GM18505 (cell line): ENCODE results near the gene SULT1B1.
"Not testable (repeated sequence)": the region's sequence is repeated elsewhere in the genome, so short reads cannot be mapped to it uniquely, and the experiment has no call there.

Source experiments
- ATAC-seq: cut with Tn5 transposase; IDR thresholded peaks from one replicate; pipeline ENCODE4 v1.9.1; 2021; ENCODE audit not compliant: unreplicated experiment
- POLR2A ChIP-seq: IDR thresholded peaks from 4 replicates; pipeline ENCODE4 v1.6.1; 2011; ENCODE audit warnings: borderline replicate concordance; ENCODE audit not compliant: insufficient read depth, insufficient read length; ENCODE audit errors: extremely low read depth

SULT1B1 gene

DNA sequence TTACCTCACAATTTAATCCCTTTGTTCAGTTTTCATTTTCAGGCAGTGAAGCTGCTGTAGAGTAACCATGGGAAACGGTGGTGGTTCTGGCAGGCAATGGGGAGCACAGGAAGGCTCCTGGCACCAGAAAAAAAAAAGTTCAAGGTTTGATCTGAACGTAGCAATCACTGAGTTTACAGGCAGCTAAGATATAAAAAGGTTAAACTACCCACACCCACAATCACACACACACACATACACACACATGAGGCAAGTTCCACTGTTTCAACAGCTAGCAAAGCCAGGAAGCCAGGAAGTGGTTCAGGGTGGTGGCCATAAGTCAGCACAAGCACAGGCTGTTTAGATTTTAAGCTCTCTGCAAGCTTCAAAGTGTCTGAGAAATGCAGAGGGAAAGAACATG, at the start of gene SULT1B1:
Gene SULT1B1, minus strand, starts transcription at position 166 of the 400 bp plus-strand sequence. CDS start 5,403 bp downstream, outside the sequence.
- no peak for TF ChIP-seq POLR2A
- no peak for ATAC-seq

DNA sequence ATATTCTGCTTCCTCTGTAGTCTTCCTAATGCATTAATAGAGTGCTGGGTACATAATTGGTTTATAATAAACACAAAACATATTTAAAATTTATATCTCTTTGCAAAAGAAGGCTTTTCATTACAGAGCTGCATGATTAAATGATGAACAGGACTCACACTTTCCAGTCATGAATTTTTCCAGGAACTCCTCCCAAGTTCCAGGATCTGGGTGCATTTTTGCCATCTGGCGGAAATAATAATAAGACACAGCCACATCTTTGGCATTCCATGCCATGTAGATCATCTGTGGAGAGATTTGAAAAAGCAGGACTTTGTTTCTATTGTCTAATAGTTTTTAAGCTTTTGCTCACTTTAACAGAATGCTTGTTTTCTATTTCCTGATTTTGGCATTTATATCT, 40.2 kb upstream of the SULT1B1 start:
- no peak for ATAC-seq
- TF ChIP-seq POLR2A: no peak

DNA sequence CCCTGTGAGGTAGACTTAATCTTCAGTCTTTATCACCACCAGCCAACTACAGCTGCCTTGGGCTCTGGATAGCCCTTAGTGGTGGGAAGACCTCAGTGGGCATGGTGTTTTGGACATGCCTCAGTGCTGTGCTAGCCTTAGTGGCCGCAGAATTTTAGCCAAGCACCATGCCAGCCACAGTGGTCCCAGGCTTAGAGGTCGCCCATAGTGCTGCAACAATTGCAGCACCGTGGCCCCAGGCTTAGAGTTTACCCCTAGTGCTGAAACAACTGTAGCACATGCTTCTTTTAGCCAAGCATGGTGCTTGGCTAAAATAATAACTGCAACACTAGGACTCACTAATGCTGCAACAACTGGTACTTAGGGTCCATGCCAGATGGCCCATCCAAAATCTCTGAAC, 38.9 kb upstream of the SULT1B1 start:
- no peak for TF ChIP-seq POLR2A
- no peak for ATAC-seq

DNA sequence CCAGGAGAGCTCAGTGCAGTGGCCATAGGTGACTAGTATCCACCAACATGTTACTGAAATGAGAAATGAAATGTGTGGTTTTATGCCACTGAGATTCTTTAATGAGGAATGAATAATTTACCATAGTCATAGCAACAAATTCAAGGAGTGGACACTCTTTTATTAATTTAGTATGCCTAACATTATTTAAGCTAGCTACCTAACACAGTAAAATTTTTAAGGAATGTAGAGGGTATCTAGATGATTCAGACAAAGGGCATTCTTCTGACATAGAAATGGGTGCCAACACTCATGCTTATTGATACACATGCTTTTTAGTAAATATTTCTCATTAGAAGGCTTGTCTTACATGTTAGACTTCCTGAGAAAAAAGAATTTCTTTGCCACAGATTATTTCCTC, 33.3 kb upstream of the SULT1B1 start:
- ATAC-seq: no peak
- no peak for TF ChIP-seq POLR2A

DNA sequence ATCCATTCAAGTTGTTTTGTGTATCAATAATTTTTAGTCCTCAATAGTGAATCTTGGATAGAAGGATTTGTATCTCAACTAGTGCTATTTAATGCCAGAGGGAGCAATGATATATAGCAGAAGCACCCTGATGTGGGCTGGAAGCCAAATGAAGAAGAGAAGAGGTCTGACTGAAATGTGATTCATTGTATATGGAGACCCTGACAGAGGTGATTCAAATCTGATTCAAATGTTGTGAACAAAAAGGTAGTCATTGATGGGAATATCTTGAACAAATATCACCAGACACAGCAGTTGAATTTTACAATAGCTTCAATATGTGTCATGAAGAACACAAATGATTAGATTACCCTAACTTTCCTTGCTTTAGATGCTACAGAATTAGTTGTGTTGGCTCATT, 27.5 kb upstream of the SULT1B1 start:
- ATAC-seq: no peak
- no peak for TF ChIP-seq POLR2A

DNA sequence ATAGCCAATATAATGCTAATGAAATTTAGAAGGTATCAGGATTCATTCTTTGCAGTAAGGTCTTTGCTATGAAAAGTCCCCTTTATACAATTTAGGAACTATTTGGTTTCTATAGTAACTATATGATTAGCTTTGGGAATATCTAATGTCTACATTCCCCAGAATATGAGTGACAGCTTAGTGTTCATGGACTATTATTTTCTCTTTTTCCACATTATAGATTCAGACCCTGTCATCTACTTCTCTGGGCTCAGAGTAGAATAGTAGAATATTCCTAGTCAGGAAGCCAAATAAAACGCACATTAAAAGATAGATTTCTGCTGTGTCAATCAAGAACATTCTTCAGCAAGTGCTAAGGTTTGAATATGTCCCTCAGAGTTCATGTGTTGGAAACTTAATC, 26.1 kb upstream of the SULT1B1 start:
- no peak for TF ChIP-seq POLR2A
- ATAC-seq: no peak

DNA sequence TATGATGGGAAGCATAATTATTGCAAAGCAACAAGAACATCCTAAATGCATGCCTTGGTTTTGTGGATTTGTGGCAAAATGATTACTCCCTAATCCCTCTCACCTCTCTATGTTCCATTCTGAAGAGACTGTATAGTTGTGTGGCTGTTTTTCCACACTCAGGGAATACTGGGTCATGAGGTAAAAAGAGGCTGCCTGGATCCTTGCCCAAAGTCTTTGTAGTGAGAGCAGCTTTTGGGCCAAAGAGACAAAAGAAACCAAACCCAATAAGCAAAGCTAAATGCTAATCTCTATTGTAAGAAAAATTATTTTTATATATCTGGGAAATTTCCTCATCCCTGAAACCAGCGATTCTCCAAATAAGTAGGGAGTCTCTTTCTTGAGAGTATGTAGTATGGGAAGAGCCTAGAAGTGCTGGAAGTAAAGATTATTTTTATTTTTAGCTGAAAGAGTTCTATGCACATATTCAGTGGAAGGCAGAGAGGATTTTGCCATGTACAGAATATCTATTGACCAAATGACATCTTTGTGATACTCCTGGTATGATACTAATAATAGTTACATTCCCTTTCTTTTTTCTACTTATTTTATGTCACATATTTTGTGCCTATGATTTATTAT, 24.9 kb upstream of the SULT1B1 start:
- no peak for ATAC-seq
- TF ChIP-seq POLR2A: no peak

DNA sequence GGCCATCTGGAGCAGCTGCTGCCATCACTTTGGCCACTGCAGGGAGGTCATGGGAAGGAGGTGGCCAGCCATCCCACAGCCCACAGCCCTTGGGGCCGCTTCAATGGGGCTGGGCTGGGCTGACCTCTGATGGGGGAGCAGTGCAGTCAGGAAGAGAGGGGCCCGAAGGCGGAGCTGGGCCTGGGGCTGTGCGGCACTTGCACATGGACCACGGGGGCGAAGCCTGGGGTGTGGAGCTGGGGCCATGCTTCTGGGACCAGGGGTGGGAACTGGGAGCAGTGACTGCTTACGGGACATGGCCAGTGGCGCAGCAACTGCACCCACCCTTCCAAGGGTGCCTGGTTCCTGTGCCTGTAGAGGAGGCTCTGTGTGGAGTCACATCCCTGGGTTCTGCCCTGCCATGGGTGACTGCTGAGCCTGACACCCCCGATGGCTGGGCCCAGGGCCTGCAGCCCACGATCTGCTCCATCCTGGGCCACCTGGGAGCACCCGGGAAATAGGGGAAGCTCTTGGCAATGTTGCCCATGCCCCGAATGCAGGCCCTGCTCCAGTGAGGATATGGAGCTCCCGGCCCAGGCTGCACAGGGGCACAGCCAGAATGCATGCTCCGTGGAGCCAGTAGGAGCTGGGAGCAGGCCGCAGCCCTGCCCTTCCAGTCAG, 22.4 kb upstream of the SULT1B1 start:
- no peak for ATAC-seq

DNA sequence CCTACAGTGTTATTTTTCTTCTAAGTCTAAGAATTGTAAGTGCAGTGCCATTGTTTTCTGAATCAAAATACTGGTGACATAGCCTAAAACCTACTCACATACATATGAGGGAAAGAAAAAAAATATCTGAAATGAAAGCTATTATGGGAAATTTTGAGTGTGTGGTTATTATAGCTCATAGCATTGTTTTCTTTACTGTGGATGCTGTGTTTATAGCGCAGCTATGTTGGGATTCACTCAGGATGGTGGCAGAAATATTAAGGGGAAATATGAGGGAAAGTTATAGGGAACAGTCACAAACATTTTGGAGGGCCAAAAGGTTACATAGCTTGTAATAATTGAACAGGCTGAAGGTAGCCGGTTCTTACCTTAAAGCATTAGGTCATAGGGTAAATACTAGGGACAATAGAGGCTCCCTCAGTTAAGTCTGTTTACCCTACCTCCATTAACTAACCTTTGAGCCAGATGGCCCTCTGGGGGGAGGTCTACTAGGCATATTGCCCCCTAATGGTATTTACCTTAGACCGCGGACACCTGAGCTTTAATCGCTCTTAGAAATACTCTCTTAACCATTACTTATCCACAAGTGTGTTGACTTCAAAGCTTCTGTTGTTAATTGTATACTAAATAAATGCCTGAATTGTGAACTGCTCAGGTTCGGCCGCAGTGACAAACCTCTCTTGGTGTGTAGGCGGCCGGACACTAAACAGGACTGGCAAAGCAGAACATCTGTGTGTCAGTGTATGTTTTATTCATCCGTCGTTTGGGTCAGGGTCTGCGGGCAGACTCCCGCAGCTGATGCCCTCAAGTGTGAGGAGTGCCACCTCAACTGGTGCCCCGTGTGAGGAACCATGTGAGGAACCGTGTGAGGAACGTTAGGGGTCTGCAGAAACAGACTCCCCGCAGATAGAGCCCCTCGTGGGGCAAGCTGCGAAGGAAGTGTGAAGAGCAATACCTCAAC, 21.3 kb upstream of the SULT1B1 start:
- no peak for ATAC-seq
- no peak for TF ChIP-seq POLR2A

More for the DNA sequence above, 22.4 kb upstream of the SULT1B1 start:
- no peak for TF ChIP-seq POLR2A

DNA sequence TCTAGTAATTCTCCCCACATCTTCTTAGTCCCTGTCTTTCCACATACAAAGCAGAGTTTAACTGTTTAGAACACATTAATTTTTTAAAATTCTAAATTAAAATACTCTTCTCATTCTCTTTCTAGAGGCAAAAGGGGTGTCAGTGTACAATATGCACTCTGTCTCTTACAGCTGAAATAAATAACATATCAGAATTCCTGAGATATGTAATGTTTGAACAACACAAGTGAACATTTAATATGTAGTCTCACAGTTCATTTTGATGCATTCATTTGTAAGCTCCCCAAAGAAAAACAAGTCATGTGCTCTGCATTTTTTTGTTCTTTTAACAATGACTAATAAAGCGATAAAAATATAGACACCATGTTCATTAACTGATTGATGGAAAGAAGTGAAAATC, 19.7 kb upstream of the SULT1B1 start:
- no peak for ATAC-seq
- TF ChIP-seq POLR2A: no peak

DNA sequence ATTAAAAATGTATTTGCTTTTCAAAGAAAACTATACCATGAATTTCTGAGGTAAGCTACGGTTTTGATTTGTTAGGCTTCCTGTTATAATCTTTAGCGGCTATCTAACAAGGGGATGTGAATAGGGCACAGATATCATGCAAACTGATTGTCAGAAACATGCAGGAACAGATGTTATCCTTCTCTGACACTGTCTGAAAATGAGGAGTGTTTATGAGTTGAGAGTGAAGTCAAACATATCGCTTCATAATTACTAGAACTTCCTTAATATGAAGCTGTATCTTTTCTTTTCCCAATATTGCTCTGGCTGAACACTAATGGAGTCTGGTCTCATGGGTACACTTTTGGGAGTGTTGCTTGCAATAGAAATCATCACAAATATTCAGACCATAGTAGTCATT, 16.3 kb upstream of the SULT1B1 start:
- ATAC-seq: no peak
- TF ChIP-seq POLR2A: no peak

DNA sequence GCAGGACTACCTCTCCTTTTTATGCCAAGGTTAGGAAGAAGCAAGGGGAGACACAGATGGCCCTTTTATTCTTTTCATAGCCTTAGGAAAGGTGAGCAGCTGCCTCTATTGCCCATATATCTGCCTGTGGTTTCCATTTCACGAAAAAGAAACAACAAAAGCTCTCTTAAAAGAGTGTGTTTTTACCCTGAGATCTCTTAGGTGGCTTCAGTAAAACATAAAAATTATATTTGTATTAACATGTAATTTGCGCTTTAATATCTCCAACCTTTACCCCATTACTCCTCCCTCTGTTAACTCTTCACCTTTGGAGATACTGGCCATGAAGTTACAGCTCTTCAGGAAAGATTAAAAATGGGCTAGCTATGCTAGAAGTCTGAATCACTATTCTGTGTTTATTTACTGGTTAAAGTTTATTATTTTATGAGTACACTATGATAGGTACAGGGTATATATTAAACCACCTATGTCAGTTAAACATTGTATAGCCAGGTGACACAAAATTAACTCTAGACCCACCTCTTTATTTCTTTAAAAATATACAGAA, 15.0 kb upstream of the SULT1B1 start:
- no peak for ATAC-seq
- TF ChIP-seq POLR2A: no peak

DNA sequence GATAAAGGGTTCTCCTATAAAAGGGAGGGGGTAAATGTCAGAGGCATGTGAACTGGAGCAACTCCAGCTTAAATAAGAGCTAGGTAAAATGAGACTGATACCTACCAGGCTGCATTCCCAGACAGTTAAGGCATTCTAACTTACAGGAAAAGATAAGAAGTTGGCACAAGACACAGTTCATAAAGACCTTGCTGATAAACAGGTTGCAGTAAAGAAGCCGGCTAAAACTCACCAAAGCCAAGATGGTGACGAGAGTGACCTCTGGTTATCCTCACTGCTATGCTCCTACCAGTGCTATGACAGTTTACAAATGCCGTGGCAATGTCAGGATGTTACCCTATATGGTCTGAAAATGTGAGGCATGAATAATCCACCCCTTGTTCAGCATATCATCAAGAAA, 13.1 kb upstream of the SULT1B1 start:
- no peak for TF ChIP-seq POLR2A
- ATAC-seq: no peak

DNA sequence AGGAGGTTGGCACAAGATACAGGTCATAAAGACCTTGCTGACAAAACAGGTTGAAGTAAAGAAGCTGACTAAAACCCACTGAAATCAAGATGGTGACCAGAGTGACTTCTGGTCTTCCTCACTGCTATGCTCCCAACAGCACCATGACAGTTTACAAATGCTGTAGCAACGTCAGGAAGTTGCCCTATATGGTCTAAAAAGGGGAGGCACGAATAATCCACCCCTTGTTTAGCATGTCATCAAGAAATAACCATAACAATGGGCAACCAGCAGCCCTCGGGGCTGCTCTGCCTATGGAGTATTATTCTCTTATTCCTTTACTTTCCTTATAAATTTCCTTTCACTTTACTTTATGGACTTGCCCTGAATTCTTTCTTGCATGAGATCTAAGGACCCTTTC, 8.1 kb upstream of the SULT1B1 start:
- ATAC-seq: not testable (repeated sequence)
